Measurements from ENCODE around the gene WDR27.

DNA sequence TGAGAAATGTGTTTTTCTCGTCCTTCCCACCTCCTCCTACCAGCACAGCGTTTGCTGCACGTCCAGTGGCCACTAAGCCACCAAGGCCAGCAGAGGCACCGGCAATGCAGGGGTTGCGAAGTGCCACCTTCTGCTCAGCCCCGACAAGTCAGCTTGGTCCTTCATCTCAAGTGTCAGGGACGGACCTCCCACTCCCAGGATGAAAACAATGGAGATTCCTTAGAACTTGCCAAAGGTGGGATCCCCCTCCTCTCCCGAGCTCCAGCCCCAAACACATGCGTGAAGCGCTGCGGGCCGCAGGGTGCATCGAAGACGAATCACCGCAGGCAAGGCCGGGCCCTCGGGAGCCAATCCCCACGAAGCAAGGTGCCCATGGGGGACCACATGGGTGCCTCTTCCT is 60.8 kb downstream of the WDR27 start:
- TF ChIP-seq, protein P1, sequence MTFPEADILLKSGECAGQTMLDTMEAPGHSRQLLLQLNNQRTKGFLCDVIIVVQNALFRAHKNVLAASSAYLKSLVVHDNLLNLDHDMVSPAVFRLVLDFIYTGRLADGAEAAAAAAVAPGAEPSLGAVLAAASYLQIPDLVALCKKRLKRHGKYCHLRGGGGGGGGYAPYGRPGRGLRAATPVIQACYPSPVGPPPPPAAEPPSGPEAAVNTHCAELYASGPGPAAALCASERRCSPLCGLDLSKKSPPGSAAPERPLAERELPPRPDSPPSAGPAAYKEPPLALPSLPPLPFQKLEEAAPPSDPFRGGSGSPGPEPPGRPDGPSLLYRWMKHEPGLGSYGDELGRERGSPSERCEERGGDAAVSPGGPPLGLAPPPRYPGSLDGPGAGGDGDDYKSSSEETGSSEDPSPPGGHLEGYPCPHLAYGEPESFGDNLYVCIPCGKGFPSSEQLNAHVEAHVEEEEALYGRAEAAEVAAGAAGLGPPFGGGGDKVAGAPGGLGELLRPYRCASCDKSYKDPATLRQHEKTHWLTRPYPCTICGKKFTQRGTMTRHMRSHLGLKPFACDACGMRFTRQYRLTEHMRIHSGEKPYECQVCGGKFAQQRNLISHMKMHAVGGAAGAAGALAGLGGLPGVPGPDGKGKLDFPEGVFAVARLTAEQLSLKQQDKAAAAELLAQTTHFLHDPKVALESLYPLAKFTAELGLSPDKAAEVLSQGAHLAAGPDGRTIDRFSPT (tag by site-specific recombination; IDR thresholded peaks at IDR 0.05): no peak
- TF ChIP-seq ZFP69B (tag by site-specific recombination; IDR thresholded peaks at IDR 0.05) (no peak), CTCF (tag by site-specific recombination; IDR thresholded peaks at IDR 0.05) (no peak)
- TF ChIP-seq, protein P2, sequence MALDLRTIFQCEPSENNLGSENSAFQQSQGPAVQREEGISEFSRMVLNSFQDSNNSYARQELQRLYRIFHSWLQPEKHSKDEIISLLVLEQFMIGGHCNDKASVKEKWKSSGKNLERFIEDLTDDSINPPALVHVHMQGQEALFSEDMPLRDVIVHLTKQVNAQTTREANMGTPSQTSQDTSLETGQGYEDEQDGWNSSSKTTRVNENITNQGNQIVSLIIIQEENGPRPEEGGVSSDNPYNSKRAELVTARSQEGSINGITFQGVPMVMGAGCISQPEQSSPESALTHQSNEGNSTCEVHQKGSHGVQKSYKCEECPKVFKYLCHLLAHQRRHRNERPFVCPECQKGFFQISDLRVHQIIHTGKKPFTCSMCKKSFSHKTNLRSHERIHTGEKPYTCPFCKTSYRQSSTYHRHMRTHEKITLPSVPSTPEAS (tag by site-specific recombination; IDR thresholded peaks at IDR 0.05): no peak

Measured in HEK293 (cell line).